GM19463 (cell line): ENCODE data around the gene OMA1.
"Not testable (repeated sequence)": the region's sequence is repeated elsewhere in the genome, so short reads cannot be mapped to it uniquely, and the experiment has no call there.

ENCODE experiments used
- ATAC-seq: cut with Tn5 transposase; IDR thresholded peaks from one replicate; pipeline ENCODE4 v1.9.1; 2021; ENCODE audit warnings: mild to moderate bottlenecking, moderate library complexity; ENCODE audit not compliant: unreplicated experiment

OMA1 gene

GRCh38 chr1:58574816-58575215 is 28.3 kb upstream of the OMA1 start:
- no peak for ATAC-seq

GRCh38 chr1:58573705-58574591 is 27.4 kb upstream of the OMA1 start:
- peak; percentile 93 for ATAC-seq

- ATAC-seq = no peak
Observed at GRCh38 chr1:58573138-58573537, 26.6 kb upstream of the OMA1 start.

GRCh38 chr1:58572690-58573089 is 26.2 kb upstream of the OMA1 start:
- no peak for ATAC-seq

GRCh38 chr1:58571616-58572015 is 25.1 kb upstream of the OMA1 start:
- ATAC-seq = no peak

- ATAC-seq = no peak
Observed at GRCh38 chr1:58570817-58571216, 24.3 kb upstream of the OMA1 start.

GRCh38 chr1:58570094-58570493 is 23.6 kb upstream of the OMA1 start:
- no peak for ATAC-seq

GRCh38 chr1:58568911-58569310 is 22.4 kb upstream of the OMA1 start:
- ATAC-seq = no peak

- no peak for ATAC-seq
Observed at GRCh38 chr1:58568271-58568860, 21.8 kb upstream of the OMA1 start.

- ATAC-seq = no peak
Observed at GRCh38 chr1:58566339-58566738, 19.8 kb upstream of the OMA1 start.

GRCh38 chr1:58563715-58564114 is 17.2 kb upstream of the OMA1 start:
- not testable (repeated sequence) for ATAC-seq

- ATAC-seq = no peak
Observed at GRCh38 chr1:58561633-58562032, 15.1 kb upstream of the OMA1 start.

- no peak for ATAC-seq
Observed at GRCh38 chr1:58555393-58555792, 8.9 kb upstream of the OMA1 start.

- ATAC-seq = no peak
Observed at GRCh38 chr1:58551186-58552140, 4.9 kb upstream of the OMA1 start.

GRCh38 chr1:58549291-58549690 is 2.8 kb upstream of the OMA1 start:
- ATAC-seq = not testable (repeated sequence)

- ATAC-seq = no peak
Observed at GRCh38 chr1:58548371-58548770, 1.8 kb upstream of the OMA1 start.

- ATAC-seq = peak; percentile 57
Observed at GRCh38 chr1:58545591-58546519, 671 bp downstream of the OMA1 start.

GRCh38 chr1:58543260-58543659 is 3.3 kb downstream of the OMA1 start:
- ATAC-seq = no peak

GRCh38 chr1:58539553-58539952 is 7.0 kb downstream of the OMA1 start:
- no peak for ATAC-seq

GRCh38 chr1:58538821-58539220 is 7.7 kb downstream of the OMA1 start:
- no peak for ATAC-seq
